A673 (cell line): ENCODE data around the gene LSM3.

Experiments
- CTCF ChIP-seq: fragments of 300-800, 200-600 bp; sonication (generic); conservative IDR thresholded peaks from 2 replicates; pipeline ENCODE4 v1.5.1; 2017; ENCODE audit warnings: low read depth, mild to moderate bottlenecking, antibody characterized with exemption, low read length, moderate library complexity, mixed read lengths
- EZH2 ChIP-seq: fragments of 200-600 bp; sonication (generic); IDR thresholded peaks from 2 replicates; pipeline ENCODE4 v1.6.1; 2017; ENCODE audit warnings: borderline replicate concordance, low read depth, mild to moderate bottlenecking, mixed read lengths, antibody characterized with exemption, low read length; ENCODE audit not compliant: poor library complexity, severe bottlenecking

- no peak for TF ChIP-seq CTCF
- TF ChIP-seq EZH2, result no peak
Observed at GRCh38 chr3:14132689-14133088, 45.9 kb upstream of the LSM3 start.
